GM18508 (cell line): Measurements from ENCODE around the gene ENO3.

Experiments
- ATAC-seq: cut with Tn5 transposase; IDR thresholded peaks from one replicate; pipeline ENCODE4 v1.9.1; 2021; ENCODE audit warnings: moderate number of reproducible peaks; ENCODE audit not compliant: insufficient read depth, unreplicated experiment

ENO3 gene

DNA sequence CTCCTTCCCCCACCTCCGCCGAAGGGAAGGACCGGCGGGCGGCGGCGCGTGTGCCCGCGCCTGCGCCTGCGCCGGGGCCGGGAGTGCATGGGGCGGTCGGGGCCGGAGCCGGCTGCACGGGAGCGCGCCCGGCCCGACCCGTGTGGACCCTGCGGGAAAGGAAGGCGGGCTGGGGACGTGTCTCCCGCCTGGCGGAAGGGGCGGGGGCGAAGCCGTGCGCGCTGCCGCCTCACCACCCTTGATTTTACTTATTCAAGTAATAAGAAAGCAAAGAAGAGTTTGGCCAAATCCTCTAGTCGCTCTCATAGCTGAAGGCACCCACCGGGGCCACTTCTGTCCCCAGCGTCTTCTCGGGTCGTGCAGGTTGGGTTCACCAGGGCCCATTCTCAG, 2.0 kb upstream of the ENO3 start:
- no peak for ATAC-seq

DNA sequence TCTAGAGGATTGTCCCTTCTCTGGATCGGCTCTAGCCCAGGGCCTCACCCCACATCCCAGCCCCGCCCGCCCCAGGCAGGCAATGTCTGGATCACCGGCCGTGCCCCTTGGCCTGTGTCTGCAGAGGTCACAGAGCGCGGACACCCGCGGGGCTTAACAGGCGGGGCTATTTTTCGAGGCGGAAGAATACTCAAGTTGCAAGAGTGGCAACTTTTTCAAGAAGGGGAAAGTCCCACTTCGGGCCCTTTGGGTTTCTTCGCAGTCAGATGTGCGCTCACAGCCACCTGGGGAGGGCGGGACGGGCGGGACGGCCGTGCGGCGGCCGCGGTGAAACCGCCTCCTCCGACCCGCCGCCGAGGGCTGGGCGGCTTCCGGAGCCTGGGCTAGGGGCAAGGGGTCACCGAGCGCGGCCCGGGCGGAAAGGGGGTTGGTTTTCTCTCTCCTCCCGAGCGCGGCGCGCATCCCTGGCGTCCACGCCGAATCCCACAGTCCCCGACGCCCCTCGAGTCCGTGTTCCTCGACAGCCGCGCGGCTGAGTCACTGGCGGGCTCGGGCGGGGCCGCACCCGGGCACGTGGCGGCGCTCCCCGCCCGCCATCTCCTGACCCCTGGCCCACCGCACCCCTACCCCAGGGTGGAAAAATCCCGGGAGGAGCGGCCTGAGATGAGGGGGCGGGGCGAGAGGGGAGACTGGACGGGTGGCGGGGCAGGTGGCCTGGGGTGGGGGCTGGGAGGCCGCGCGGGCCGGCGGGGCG, 1.4 kb upstream of the ENO3 start:
- no peak for ATAC-seq

DNA sequence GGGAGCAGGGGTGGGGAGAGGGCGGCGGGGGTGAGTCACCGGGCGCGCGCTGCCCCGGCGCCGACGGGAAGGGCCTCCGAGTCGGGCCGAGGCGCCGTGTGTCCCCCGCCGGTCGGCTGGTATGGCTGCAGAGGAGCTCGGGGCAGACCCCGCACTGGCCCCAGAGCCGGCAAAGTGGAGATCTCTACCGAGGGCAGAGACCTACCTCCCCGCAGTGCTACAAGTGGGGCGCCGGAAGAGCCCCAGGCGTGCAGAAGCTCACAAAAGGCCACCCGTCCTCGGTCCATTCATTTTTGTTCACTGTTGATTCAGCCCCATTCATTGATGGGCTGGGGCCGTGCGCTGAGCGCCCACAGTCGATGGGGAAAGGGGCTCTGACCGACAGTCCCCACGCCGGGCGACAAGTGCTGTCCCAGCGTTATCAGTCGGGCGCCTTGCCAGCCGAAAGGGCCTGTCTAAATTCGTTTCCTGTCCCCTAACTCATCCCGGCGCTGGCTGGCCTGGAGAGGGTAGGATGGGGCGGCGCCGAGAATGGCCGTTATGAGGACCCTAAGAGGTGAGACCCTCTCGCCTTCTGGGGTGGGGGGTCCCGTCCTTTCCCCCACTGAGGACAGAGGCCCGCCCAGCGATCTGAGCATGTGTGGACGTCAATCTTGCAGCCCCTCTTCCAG, 709 bp upstream of the ENO3 start:
- no peak for ATAC-seq

DNA sequence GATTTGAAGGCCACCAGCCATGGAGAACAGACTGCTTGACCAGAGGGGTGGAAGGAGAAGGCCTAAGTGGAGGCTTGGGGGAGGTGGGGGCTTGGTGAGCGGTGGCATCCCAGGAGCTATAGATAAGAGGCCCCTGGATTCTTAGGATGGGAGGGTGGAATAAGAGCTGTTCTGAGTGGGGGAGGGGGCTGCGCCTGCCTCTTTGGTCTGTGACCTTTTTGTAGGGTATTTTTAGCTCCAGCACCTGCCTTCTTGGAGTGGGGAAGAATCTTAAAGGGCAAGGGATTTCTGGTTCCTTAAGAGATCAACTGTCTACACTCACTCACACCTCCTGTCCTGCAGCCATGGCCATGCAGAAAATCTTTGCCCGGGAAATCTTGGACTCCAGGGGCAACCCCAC, 567 bp downstream of the ENO3 start:
- no peak for ATAC-seq

DNA sequence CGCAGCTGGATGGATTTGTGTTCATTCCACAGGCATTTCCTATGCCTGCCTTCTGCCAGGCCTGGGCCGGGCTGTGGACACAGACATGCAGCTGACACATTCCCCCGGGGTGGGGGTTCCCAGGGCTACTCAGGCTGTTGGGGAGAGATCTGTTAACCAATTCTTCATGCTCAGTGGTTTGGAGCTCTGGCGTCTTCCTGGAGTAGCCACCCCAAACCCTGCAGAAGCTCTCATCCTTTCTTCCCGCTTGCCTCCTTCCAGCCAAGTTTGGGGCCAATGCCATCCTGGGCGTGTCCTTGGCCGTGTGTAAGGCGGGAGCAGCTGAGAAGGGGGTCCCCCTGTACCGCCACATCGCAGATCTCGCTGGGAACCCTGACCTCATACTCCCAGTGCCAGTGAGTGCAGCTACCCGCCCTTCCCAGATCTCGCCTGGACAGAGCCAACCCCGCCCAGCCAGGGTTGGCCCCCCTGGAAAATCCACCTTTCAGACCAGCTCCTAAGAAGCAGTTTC, 2.6 kb downstream of the ENO3 start:
- no peak for ATAC-seq

DNA sequence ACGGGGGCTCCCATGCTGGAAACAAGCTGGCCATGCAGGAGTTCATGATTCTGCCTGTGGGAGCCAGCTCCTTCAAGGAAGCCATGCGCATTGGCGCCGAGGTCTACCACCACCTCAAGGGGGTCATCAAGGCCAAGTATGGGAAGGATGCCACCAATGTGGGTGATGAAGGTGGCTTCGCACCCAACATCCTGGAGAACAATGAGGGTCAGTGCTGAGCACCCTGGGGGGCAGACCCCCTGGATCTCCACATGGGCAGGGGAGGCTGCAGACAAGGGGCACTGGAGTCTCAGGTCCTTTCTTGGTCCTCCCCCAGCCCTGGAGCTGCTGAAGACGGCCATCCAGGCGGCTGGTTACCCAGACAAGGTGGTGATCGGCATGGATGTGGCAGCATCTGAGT, 4.2 kb downstream of the ENO3 start:
- ATAC-seq = no peak

DNA sequence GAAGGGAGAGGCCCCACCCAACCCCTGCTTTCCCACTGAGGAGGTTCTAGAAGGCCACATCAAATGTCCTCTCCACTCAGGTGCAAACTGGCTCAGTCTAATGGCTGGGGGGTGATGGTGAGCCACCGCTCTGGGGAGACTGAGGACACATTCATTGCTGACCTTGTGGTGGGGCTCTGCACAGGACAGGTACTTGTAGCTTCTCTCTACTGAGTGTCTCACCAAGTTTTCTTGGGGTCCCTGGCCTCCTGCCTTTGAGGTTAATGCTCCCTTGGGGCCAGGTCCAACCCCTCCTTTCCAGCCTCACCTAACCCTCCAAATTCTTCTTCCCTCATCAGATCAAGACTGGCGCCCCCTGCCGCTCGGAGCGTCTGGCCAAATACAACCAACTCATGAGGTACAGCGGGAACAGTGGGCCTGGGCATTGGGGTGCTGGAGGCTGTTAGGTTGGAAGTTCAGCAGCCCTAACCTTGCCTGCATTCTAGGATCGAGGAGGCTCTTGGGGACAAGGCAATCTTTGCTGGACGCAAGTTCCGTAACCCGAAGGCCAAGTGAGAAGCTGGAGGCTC, 5.7 kb downstream of the ENO3 start:
- ATAC-seq = no peak

DNA sequence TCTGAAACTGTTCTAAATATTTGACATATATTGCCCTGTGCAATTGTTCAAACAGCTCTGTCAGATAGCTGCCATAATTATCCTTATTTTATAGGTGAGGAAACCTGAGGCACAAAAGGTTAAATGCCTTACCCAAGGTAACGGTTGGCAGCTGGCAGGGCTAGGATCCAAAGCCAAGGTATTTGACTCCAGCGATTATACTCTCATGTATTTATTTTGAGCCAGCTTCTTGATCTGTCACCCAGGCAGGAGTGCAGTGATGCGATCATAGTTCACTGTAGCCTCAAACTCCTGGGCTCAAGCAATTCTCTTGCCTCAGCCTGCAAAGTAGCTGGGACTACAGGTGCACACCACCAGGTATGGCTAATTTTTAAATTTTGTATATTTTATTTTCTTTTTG, 7.2 kb downstream of the ENO3 start:
- ATAC-seq = no peak

DNA sequence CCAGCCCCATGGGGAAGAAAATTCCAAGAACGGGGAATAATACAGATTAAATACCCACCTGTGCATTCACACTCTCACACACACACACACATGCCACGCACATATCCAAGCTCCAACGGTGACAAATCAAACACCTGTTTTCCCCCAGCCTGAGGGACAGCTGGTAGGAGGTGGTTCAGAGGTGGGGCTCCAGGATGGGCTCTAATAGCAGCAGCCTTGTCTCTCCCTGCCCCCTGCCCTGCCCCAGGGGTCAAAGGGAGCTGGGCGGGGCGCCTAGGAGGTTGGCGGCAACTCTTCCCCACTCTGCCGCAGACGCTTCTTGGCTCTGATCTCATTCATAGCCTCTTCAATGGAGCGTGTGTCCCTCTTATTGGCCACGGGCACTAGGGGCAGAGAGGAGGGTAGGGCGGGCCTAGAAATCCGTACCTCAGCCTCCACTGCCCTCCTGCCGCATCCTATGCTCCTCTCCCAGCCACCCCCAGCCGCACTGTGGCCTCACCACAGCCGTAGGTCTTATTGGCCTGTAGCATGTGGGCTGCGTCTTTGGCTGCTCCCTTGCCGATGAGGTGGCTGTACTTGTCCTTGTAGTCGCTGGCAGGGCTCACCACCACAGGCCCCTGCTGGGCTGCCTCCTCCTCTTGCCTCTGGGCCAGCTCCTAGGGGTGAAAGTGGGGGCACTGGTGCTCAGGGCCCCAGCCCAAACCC, 8.5 kb downstream of the ENO3 start:
- no peak for ATAC-seq

DNA sequence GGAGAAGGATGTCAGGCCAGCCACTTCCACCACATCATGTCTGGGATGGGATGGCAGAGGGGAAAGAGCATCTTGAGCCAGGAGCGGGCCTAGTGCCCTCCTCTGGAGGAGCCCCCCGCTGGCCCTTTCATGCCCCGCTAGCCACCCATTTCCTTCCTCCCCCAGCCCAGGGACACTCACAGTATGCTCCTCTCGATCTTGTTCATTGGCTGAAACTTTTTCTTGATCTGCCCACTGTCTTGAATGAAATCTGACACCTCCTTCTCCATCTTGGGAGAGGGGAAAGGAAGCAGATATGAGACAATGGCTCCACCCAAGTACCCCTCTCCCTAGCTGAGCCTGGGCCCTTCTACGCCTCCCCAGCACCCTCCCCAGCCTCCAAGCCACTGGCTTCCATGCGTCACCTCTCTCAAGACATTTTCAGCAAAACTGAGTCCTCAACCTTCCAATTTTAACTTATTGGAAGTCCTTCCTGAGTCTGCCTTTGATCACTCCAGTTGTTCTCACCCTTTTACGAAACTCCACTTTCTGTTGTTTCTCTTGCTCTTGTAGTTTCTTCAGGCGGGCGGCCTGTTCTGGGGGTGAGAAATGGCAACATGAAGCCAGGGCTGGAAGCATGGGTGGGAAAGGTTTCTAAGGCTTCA, 9.5 kb downstream of the ENO3 start:
- no peak for ATAC-seq

DNA sequence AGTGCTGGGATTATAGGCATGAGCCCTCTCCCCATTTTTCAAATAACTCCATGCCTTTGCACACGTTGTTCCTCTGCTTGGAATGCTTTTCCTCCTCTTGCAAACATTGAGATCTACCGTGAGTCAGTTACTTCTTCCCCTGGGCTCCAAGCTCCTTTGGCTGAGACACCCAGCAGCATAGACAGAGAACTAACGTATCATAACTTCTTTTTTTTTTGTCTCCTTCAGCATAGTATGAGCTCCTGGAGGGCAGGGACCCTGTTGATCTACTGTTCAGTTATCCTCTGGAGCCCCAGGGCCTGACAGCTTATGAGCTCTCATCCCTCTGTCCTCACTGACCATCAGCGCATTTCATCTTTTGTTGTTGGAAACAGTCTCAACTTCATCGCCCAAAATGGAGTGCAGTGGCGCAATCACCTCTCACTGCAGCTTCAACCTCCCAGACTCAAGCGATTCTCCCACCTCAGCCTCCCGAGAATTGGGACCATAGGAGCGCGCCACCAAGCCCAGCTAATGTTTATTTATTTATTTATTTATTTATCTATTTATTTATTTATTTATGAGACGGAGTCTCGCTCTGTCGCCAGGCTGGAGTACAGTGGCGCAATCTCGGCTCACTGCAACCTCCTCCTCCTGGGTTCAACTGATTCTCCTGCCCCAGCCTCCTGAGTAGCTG, 14.5 kb downstream of the ENO3 start:
- ATAC-seq = no peak

DNA sequence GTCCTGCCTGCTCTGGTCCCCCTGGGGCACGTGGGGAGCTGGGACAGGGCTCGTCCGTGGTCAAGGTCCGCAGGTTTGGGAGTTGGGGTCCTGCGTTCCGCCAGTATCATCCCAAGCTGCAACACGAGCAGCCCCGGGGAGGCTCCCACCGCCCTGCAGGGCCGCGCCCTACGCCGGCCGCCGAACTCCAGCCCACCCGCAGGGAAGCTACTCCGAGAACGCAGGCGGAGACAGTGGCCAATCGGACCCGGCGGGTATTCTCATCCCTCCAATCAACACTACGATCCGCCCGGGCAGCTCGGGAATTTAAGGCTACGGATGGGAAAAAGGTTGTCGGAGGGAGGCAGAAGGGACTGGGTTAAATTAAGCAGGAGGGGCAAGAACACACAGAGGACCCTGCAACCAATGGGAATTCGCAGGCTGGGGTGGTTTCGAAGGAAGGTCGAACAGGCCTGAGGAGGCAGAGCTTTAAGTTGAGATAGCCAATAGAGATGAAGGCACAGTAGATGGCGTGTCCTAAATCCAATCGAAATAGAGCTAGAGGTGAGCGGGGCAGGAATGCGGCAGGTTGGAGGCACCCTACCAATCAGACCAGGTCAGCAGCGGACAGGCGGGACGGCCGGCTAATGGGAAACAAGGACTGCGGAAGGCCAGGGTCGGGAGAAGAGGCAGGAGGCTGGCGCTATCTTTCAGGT, 16.1 kb downstream of the ENO3 start:
- peak; percentile 67 for ATAC-seq

DNA sequence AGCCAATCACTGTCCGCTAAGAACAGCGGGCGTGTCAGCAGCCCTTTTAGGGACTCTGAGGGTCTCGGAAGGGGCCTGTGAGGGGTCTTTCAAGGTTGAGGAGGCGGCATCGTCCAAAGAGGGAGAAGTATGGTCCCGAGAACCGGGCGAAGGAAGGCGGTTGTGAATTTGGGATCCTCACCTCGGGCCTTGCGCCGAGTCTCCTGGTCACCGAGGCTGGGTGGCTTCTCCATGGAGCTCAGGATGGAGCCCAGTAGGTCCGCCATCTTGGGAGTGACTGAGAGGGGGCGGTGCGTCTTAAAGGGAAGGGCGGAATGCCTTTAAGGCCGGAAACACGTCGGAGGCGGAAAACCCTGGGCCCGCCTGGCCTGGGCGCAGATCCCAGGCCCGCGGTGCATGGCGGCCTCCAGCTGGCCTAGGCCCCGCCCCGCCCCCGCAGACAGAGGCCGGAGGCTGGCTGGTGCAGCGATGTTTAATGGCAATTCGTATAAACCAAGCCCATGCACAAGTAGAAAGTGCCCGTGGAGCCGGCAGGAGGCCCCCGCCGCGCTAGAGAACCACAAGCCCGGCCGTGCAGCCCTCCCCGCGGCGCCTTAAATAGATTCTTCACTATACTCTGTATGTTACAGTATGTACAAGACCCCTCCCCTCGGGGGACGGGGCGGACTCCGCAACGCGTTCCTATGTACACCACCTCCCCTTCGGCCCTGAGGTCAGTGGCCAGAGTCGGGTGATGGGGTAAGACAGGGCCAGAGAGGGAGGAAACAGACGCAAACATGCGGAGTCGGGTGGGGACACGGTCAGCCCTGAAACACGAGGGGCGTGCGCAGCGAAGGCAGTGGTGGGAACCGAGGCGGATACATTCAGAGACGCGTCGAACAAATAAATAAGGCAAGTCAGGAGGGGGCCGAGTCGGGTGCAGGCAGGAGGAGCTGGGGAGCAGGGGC, 16.9 kb downstream of the ENO3 start, which contains the start of gene SPAG7:
TSS of gene SPAG7 (minus strand) at position 279 of the 947 bp plus-strand sequence. CDS start at position 266, 13 bp downstream.
- peak; percentile 32 for ATAC-seq

DNA sequence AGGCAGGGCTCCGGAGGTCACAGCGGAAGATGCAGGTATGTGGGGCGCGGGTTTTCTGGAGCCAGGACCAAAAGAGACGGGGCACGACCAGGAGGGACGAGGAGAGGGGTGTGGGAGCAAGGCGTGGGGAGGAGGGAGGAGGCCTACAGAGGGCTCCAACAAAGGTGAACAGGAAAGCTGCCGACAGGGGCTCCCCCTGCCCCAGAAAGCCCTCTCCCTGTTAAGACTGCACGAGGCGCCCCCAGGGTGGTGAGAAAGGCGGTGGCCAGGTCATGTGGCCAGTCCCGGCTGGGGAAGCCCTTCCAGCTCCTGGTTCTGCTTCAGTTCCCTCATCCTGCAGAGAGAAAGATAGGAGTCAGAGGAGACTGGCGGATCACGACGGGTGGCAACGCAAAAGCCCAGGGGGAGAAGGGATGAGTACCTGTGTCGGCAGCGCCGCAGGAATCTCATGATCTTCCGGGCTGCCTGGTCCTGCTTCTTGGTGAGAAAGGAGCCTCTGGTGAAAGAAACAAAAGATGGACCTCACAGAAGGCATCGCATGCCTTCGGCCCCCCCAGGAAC, 17.6 kb downstream of the ENO3 start:
- ATAC-seq = no peak

DNA sequence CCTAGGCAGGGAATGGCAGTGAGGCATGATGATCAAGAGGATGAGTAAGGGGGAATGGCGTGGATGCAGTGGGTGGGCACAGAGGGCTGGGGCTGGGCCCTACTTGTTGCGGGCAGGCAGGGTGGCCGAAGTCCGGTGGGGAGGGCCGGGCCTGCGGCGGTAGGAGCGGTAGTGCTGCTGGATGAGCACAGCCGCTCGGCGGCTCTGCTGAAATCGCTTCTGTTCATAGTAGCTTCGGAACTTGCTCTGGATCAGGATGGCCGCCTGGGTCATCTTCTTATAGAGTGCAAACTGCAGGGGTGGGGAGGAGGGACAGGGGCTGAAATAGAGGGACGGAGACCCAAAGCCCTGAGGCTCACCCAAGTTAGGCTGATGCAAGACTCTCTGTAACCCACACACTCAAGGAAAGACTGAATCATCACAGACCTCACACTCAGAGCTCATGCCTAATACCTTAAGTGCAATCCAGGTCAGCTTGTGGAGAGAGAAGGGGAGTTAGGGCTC, 18.2 kb downstream of the ENO3 start:
- ATAC-seq = no peak

DNA sequence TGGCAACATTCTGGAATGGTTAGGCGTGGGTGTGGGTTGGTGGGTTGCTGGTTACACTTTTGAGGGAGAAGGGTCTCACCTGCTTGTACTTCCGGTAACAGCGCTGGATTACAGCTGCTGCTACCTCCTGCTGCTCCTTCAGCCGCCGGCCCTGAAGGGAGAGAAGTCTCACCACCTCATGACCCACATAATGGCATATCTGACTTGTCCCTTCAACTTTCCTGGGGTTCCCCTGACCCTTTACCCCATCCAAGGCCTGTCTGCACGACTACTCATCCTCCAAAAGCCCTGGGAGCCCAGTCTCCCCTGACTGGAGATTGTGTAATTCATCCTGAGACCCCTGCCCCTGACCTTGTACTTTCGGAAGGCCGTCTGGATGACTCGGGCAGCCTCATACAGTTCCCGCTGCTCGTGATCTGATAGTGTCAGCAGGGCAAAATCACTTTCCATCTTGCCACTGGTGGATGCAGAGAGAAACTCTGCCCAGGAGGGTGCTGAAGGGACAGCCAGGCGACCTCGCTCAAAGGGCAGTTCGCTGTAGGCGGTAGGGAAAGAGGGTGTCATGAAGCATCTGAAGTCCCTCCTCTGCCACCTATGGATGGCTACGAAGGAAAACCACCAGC, 18.7 kb downstream of the ENO3 start:
- ATAC-seq = no peak

DNA sequence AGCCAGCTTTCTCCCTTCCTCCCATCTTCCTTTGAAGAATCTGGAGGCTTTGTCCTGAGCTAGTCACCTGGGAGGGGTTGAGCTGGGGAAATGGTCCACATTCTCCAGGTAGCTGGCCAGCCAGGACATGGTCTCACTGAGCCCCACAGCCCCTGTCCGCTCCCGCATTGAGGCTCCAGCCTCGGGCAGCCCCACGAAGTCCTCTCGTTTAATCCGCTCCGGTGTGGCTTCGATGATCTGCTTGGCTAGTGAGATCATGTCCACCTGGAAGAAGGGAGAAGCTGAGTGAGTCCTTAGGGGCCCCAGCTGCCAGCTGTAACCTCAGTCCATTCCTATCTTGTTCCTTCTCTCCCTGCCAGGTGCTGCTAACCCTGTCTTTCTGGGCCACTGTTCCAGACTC, 19.4 kb downstream of the ENO3 start:
- ATAC-seq = no peak
